Peyer's patch (tissue), 4 donors: ENCODE results near the gene GOLGA6L25.
"Not testable (repeated sequence)": the region's sequence is repeated elsewhere in the genome, so short reads cannot be mapped to it uniquely, and the experiment has no call there.

Experiments used
- CTCF ChIP-seq, 6 experiments: fragments of 450-650 bp in 4 of 6; fragments of 200-600 bp in 2 of 6; sonication (generic) in 1 of 6; IDR thresholded peaks; one replicate each; pipeline ENCODE4 v1.5.1; 2017 to 2019; ENCODE audit warnings: antibody characterized with exemption in 6 of 6, mild to moderate bottlenecking in 3 of 6, moderate library complexity in 1 of 6
- POLR2A ChIP-seq, 2 donors: fragments of 450-650 bp; IDR thresholded peaks; one replicate each; pipeline ENCODE4 v1.5.1; 2017; ENCODE audit warnings: antibody characterized with exemption in 2 of 2, mild to moderate bottlenecking in 2 of 2, moderate library complexity in 2 of 2

DNA sequence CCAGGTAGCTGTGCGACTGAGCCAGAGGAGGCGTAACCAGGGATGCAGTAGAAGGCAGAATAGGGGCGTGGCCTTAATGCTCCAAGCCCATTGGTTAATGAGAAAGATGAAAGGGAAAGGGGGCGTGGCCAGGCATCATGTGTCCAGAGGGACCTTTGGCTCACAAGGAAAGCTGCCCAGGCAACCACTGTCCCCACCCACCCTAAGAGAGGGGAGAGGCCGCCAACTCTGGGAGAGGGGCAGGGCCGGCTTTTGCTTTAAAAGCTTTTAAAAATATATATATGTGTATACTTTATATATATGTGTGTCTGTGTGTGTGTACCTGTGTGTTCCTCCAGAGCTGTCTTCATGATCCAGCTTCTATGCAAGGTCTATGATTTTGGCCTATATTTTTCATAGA lies 20.4 kb upstream of the GOLGA6L25 start, which contains the start of gene GOLGA8G:
- not testable (repeated sequence) for TF ChIP-seq CTCF, POLR2A (IDR thresholded peaks at IDR 0.05)
